Esophagus squamous epithelium (tissue), 5 donors: ENCODE data around the gene TNF. TPM values are rescaled to one million over a fixed set of nuclear protein-coding genes. Genes with fewer than 3 reads are reported as not detected.

Source experiments
- DNase-seq: peaks from one replicate; lab custom pipeline; 2025; lab: John Stamatoyannopoulos, UW
- H3K27ac ChIP-seq, 4 donors: fragments of 200-600 bp; sonication (generic); one replicate each; pipeline ENCODE4 v1.5.1; 2016 to 2019; ENCODE audit warnings: mild to moderate bottlenecking in 1 of 4
- H3K27me3 ChIP-seq, 4 donors: fragments of 200-600 bp; sonication (generic); 1 replicate in 3 of 4; 2 replicates in 1 of 4; pipeline versions ENCODE4 v1.5.1 to v1.6.0; 2017 to 2021; ENCODE audit warnings: antibody characterized with exemption in 1 of 4
- H3K36me3 ChIP-seq, 3 donors: fragments of 200-600 bp; sonication (generic); one replicate each; pipeline ENCODE4 v1.5.1; 2016 to 2019
- H3K4me1 ChIP-seq, 3 donors: fragments of 200-600 bp; sonication (generic); one replicate each; pipeline ENCODE4 v1.5.1; 2017 to 2019
- H3K4me3 ChIP-seq, 4 donors: fragments of 200-600 bp; sonication (generic); 1 replicate in 3 of 4; 2 replicates in 1 of 4; pipeline ENCODE4 v1.5.1; 2016 to 2019; ENCODE audit warnings: mild to moderate bottlenecking in 2 of 4, moderate library complexity in 1 of 4
- H3K9me3 ChIP-seq, 3 donors: fragments of 200-600 bp; sonication (generic); one replicate each; pipeline ENCODE4 v1.5.1; 2016 to 2019
- CTCF ChIP-seq, 6 experiments: fragments of 450-650 bp in 4 of 6; fragments of 200-600 bp in 2 of 6; sonication (generic) in 2 of 6; IDR thresholded peaks; one replicate each; pipeline ENCODE4 v1.5.1; 2016 to 2019; ENCODE audit warnings: antibody characterized with exemption in 6 of 6, mild to moderate bottlenecking in 4 of 6, moderate library complexity in 4 of 6
- POLR2A ChIP-seq, 4 donors: fragments of 450-650 bp; IDR thresholded peaks; one replicate each; pipeline ENCODE4 v1.6.1; 2017; ENCODE audit warnings: antibody characterized with exemption in 4 of 4, mild to moderate bottlenecking in 4 of 4, moderate library complexity in 3 of 4
- WGBS, 2 donors: methylation state at CpG; one replicate each; pipeline ENCODE4 v1.1.5; 2018; 5-methylcytosine and 5-hydroxymethylcytosine counted together
- intact Hi-C: fragments of 100-400 bp; cut with DNase I; formaldehyde crosslinking; loops from one replicate; pipeline ENCODE4 v1.15.0; 2022
- total RNA-seq, 4 donors: library from RNA; depleted of rRNA; stranded (reverse); fragments of >200 nt; gene quantifications; one replicate each; pipeline ENCODE4 v1.1.0, GENCODE V29; 2016
- donor health status: DM: yes; HTN: yes; CAD: no.

Gene TNF
- total RNA-seq, 4 donors from 2014 or later, result 0.27 to 0.95 (median 0.61) TPM; not detected in 1

GRCh38 chr6:31621320-31621939 is 46.1 kb downstream of the TNF start:
- WGBS, 2 donors, result 3 to 6% methylated on average over 15 of the region's 15 CpGs
- Histone ChIP-seq H3K27me3 (no peaks in the 10 kb centered on the region), H3K9me3 (no peaks in the 10 kb centered on the region), H3K36me3 (peaks cover 27 to 32% (median 28%) of the 10 kb centered on the region in 3 donors), H3K4me3 (peak overlapping the region; percentile 80 to 98 (median 86)), H3K4me1 (peaks cover 11 to 35% (median 14%) of the 10 kb centered on the region in 3 donors), H3K27ac (peak overlapping the region; percentile 97 to 99 (median 98))
- intact Hi-C loops, result no loop called here
- TF ChIP-seq POLR2A (IDR thresholded peaks at IDR 0.05), result no peak
- no peak for TF ChIP-seq CTCF (IDR thresholded peaks at IDR 0.05)
- DNase-seq, result no peak

- Histone ChIP-seq H3K9me3 (no peaks in the 10 kb centered on the region), H3K36me3 (peaks cover 33 to 38% (median 34%) of the 10 kb centered on the region in 3 donors), H3K27ac (peak overlapping the region; percentile 97 to 99 (median 98)), H3K4me3 (peak overlapping the region; percentile 80 to 98 (median 86)), H3K4me1 (peaks cover 11 to 35% (median 14%) of the 10 kb centered on the region in 3 donors), H3K27me3 (no peaks in the 10 kb centered on the region)
- WGBS, 2 donors, result 15 to 20% methylated on average over 4 of the region's 4 CpGs
- no peak for DNase-seq
- intact Hi-C loops, result no loop called here
- TF ChIP-seq CTCF (IDR thresholded peaks at IDR 0.05) (no peak), POLR2A (IDR thresholded peaks at IDR 0.05) (no peak)
Measured at GRCh38 chr6:31621991-31622390, 46.6 kb downstream of the TNF start.

- Histone ChIP-seq H3K9me3 (no peaks in the 10 kb centered on the region), H3K4me1 (peaks cover 11 to 35% (median 14%) of the 10 kb centered on the region in 3 donors), H3K4me3 (peak overlapping the region in 3 of 4 donors; percentile 80 to 98 (median 91)), H3K36me3 (peaks cover 38 to 45% (median 41%) of the 10 kb centered on the region in 3 donors), H3K27me3 (no peaks in the 10 kb centered on the region), H3K27ac (peak overlapping the region; percentile 97 to 99 (median 98))
- DNase-seq, result no peak
- intact Hi-C loops, result no loop called here
- WGBS, 2 donors, result 22 to 29% methylated on average over 10 of the region's 10 CpGs
- TF ChIP-seq POLR2A (IDR thresholded peaks at IDR 0.05) (no peak), CTCF (IDR thresholded peaks at IDR 0.05) (no peak)
Measured at GRCh38 chr6:31622684-31623091, 47.3 kb downstream of the TNF start.

DNA sequence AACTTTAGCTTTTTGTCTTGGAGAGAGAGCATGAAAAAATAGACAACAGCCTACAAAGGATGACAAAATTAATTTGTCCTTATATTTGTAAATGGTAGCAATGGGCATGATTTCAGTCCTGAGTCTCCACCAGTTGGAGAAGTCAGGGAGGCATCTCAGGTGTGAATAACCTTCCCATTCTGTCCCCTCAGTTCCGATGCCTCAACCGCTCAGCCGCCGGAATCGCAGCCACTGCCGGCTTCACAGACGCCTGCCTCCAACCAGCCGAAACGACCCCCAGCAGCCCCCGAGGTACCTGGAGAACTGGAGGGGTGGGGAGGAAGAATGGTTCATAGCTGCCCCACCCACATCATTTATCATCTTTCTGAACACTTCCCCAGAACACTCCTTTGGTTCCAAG is 48.7 kb downstream of the TNF start:
- Histone ChIP-seq H3K36me3 (peaks cover 52 to 59% (median 52%) of the 10 kb centered on the region in 3 donors), H3K4me1 (peaks cover 11 to 35% (median 14%) of the 10 kb centered on the region in 3 donors), H3K4me3 (no peak overlapping the region), H3K27ac (no peak overlapping the region), H3K27me3 (no peaks in the 10 kb centered on the region), H3K9me3 (no peaks in the 10 kb centered on the region)
- intact Hi-C loops, result no loop called here
- 65 to 86% methylated on average over 5 to 10 of the region's 10 CpGs for WGBS, 2 donors
- no peak for TF ChIP-seq CTCF (IDR thresholded peaks at IDR 0.05)
- no peak for TF ChIP-seq POLR2A (IDR thresholded peaks at IDR 0.05)
- no peak for DNase-seq

DNA sequence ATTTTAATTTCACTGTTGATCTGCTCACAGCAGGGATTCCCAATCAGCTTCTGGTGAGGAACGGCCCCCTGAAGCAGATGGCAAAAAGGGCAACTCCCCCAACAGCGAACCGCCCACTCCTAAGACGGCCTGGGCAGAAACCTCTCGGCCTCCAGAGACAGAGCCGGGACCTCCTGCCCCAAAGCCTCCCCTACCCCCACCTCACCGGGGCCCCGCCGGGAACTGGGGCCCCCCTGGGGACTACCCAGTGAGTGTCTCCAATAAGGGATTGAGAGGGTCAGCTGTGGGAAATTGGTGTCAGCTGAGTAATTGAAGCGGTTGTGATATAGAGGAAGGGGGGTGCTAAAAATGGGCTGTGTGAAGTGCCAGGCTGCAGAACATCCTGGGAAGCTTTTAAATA is 51.6 kb downstream of the TNF start:
- WGBS, 2 donors, result 93 to 95% methylated on average over 3 to 6 of the region's 10 CpGs
- Histone ChIP-seq H3K9me3 (no peaks in the 10 kb centered on the region), H3K4me3 (no peak overlapping the region), H3K27ac (no peak overlapping the region), H3K27me3 (no peaks in the 10 kb centered on the region), H3K36me3 (peaks cover 74 to 88% (median 77%) of the 10 kb centered on the region in 3 donors), H3K4me1 (peaks cover 6 to 20% (median 10%) of the 10 kb centered on the region in 3 donors)
- intact Hi-C loops, result no loop called here
- no peak for TF ChIP-seq POLR2A (IDR thresholded peaks at IDR 0.05)
- no peak for TF ChIP-seq CTCF (IDR thresholded peaks at IDR 0.05)
- no peak for DNase-seq
